NCI-H345 treated with DMSO at 0.1 percent for 48 hours (cell line): ENCODE data around the gene HOXC6.
"Not testable (repeated sequence)": the region's sequence is repeated elsewhere in the genome, so short reads cannot be mapped to it uniquely, and the experiment has no call there.

Experiments
- DNase-seq: peaks from one replicate; lab custom pipeline; 2025; ENCODE audit not compliant: unreplicated experiment; lab: John Stamatoyannopoulos, UW

Gene HOXC6

DNA sequence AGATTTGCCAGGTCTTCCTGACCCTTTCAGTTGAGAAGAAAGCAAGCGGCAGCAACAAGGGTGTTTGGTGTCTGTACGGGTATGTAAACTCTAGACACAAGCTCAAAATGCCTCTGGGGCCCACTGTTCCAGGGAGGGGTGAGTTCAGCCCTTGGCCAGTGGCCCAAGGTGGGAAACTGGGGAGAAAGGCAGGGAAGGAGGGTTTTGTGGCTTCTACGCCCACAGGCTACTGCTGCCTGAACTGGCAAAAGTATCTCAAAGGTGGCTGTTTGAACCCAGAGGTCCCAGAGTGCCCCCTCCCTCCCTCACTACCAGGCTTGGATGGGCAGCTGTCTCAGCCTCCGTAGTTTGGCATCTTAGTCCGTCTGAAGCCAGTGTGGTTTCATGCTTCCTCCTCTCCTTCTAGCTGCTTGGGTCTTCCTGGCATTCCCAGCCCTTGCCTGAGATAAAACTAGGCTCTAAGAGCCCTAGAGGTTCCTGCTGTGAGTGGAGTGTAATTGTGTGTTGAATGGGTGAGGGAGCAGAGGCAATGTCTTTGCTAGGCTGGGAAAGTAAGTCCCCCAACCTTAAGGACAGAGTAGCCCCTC is 10.1 kb downstream of the HOXC6 start:
- no peak for DNase-seq

GRCh38 chr12:54038871-54039414 is 10.7 kb downstream of the HOXC6 start:
- DNase-seq, result no peak

GRCh38 chr12:54039417-54040147 is 11.3 kb downstream of the HOXC6 start:
- no peak for DNase-seq

DNA sequence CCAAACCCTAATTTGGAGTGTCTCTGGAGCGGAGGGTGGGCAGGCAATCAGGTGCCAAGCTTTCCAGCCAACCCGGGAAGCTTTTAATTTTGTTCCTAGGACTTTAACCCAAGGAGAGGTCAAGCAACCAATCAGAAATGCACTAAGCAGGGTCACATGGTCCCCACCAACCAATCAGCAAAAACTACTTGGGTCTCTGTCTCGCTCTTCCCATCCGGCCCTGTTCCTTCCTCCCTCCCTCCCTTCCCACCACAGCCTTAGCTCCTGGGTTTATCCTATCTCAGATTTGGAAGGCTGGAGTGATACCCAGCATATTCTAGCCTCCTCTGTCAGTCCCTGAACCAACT is 11.9 kb downstream of the HOXC6 start:
- no peak for DNase-seq

DNA sequence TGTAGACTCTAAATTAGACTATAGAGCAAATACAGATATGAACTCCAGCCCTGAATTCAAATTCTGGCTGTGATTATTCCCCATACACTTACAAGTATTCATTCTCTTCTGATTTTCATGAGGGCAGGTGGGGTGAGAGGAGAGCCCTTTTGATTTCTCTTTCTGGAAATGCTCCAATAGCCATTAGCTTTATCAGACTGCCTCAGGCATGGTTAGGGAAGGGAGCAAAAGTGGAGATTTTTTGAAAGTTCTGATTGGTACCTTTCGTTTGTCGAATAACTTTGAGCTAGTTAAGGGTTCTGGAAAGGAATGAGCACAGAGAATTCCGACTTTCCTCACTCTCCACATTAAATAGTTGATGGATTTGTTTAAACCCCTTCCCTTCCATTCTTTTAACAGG is 12.4 kb downstream of the HOXC6 start:
- no peak for DNase-seq

GRCh38 chr12:54041097-54041690 is 13.0 kb downstream of the HOXC6 start:
- no peak for DNase-seq

DNA sequence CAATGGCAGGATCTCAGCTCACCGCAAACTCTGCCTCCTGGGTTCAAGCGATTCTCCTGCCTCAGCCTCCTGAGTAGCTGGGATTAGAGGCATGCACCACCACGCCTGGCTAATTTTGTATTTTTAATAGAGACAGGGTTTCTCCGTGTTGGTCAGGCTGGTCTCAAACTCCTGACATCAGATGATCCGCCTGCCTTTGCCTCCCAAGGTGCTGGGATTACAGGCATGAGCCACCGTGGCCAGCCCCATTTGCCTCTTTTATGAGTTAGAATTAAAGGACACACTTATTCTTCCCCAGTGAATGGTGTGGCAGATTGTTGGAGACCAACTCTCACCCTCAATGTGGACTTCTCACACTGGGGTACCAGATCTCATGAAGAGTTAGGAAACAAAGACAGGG is 13.8 kb downstream of the HOXC6 start:
- DNase-seq, result not testable (repeated sequence)

GRCh38 chr12:54042970-54043853 is 15.0 kb downstream of the HOXC6 start:
- DNase-seq, result no peak

DNA sequence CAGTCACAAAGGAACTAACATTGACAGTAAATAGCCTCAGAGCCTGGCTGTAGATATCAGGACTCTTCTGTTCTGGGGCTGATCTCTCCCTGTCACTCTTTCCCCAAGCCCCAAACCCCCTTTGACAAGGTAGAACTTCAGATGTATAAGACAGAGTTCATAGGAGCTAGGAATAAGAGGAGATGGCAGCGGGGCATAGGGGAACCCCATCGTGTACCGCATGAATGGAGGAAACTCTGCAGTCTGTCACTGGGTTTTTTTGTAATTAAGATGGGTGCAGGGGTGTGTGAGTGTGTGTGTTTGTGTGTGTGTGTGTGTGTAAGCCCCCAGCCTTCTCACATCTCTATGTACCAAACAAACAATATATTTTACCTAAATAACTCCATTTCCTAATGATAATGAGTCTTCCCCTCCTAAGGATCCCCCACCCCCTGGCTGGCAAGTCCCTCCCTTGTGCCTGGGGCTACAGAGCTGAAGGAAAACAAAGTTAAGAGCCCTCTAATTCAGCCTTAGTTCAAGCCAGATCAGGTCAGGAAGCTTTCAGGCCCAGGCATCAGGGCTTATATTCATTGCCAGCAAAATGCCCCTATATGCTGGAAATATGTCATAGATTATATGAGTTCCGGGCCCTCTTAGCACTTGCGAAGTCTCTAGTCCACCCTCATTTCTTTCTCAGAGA is 16.3 kb downstream of the HOXC6 start:
- no peak for DNase-seq

GRCh38 chr12:54045401-54045800 is 17.2 kb downstream of the HOXC6 start:
- no peak for DNase-seq

DNA sequence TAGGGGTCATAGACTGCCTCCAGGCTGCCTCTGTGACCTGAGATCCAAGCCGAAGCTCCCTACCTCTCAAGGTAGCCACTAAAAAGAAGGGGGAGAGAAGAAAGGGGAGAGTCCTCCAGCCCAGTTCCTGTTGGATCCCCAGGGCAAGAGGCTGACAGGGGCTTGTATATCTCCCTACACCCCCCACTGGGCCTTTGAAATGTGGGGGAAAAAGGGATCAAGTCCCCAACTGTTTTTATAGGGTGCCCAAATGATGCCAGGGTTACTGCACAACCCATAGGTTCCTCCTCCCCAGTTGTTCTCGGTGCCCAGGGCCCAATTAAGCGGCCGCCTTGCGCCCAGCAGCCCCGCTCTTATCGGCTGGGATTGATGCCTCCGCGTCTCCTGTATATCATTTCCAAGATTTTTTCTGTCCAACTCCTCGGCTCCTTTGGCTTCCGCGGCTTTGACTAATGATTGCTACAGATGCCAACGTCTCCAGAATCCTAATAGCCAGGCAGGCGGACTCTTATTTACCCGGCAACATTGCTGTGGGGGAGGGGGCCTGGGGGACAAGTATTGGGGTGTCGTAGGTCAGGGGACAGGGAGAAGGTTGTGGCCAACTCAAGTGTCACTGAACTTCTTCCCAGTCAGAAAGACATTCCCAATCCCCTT is 17.8 kb downstream of the HOXC6 start:
- DNase-seq, result no peak

DNA sequence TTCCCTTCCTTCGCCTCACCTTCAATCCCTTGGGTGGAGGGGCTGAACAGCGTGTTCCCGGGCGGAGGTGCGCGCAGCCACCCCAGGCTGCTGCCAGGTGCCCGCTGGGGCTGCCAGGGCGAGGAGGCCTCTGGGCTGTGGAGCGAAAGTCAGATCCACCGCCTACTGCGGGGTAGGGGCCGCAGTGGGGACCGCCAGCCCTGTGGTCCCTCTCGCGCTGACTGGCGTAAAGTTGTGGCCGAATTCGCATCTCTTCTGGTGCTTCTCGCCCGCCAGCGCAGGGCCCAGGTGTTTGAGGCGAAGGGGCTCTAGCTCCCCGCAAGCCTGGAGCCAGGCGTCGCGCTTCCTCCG is 18.5 kb downstream of the HOXC6 start:
- no peak for DNase-seq

DNA sequence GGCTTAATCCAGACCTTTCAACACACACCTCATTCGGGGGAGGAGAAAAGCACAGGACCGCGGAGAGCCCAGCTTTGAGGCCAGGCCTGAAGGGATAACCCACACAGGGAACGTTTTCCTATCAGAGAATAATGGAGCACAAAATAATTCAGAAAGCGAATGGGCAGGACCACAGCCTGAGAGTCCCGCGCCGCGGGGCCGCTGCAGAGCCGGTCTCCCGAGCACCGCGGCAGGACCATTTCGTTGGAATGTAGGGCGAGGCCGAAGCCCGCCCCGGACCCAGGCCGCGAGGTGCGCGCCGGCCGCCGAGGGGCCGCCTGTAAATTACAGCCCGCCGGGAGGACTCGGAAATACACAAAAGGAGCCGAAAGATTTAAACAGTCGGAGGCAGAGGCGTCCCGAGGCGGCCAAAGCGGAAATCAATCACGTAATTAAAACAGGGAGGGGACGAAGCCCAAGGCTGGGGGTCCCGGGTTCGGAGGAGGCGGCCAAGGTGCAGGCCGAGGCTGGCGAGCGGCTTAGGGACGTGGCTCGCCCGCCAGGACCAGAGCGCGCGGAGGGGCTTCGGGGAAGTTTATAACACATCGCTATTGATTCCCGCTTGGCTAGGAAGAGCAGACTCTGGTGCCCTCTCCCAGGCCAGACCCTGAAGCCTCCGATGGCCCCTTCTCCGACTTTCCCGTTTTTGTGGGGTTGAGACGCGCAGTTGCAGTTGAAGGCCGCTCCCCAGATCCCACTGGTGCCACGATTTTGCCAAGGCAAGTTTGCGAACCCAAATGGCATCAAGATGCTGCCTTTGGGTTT is 19.1 kb downstream of the HOXC6 start:
- no peak for DNase-seq

- DNase-seq, result no peak
These were observed 19.7 kb downstream of the HOXC6 start for GRCh38 chr12:54047964-54048303.

- no peak for DNase-seq
These were observed 20.3 kb downstream of the HOXC6 start for GRCh38 chr12:54048406-54049093.

- DNase-seq, result no peak
These were observed 20.9 kb downstream of the HOXC6 start for GRCh38 chr12:54049108-54049507.

GRCh38 chr12:54050482-54050810 is 22.2 kb downstream of the HOXC6 start:
- no peak for DNase-seq

- no peak for DNase-seq
These were observed 23.0 kb downstream of the HOXC6 start for GRCh38 chr12:54051026-54051842.
